ENCODE measurements around the gene PRDM7. TPM values are rescaled to one million over a fixed set of nuclear protein-coding genes. Genes with fewer than 3 reads are reported as not detected.

The PRDM7 gene
- total and polyA plus RNA-seq, 2 of the 4 experiments (the other 2 are of a cell fraction), result not detected

DNA sequence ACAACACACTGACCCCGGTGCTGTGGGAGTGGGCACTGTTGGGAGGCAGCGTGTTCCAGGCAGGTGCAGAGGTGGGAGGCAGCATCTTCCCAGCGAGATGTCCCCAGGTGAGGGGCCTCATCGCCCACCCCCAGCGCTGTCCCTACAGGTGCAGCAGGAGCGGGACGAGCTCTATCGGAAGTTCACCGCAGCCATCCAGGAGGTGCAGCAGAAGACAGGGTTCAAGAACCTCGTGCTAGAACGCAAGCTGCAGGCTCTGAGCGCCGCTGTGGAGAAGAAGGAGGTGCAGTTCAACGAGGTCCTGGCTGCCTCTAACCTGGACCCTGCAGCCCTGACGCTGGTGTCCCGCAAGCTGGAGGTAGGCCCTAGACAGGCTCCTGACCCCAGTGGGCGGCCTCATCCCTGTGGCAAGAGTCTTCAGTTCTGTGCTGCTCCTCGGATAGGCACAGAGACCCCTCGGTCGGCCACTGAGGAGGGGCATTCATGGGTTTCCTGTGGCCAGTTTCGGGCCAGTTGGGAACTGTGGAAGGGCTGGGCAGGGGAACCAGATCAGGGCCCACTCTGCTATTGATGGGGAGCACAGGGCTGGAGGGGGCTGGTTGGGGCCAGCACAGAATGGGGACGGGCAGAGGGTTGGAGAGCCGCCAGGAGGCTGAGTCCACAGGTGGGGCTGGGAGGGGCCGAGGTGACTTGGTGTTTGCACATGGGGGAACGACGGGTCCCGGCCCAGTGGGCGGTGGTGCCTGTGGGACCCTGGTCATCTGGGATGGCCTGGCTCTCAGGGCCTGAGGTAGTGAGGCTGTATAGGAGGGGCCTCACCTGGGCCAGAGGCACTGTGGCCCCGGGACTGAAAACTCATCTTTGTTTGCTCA lies 36.7 kb downstream of the PRDM7 start (continued):
- no peak for TF ChIP-seq SMC3 (IDR thresholded peaks at IDR 0.05; ENCODE audit: low read depth, low read length)

GRCh38 chr16:90037276-90037675 lies 39.9 kb downstream of the PRDM7 start:
- H3K27me3 ChIP-seq (ENCODE audit: control insufficient read depth, insufficient read depth, low read length), result no peaks in the 10 kb centered on the region
- H3K9me3 ChIP-seq (ENCODE audit: control insufficient read depth, insufficient read depth, low read length), result no peaks in the 10 kb centered on the region
- no TSS peak for BruUV-seq (replicated peaks)
- peaks cover 51% of the 10 kb centered on the region for H3K36me3 ChIP-seq (ENCODE audit: control insufficient read depth, insufficient read depth, low read length)
- no peak overlapping the region for H3K9ac ChIP-seq (ENCODE audit: low read depth, low read length)
- no peak overlapping the region for H3K27ac ChIP-seq (ENCODE audit: insufficient read depth, low read length)
- in situ Hi-C loops (cut with MboI; ENCODE audit: low sequenced_read_pairs) (no loop called here), dilution Hi-C loops (cut with HindIII; ENCODE audit: low sequenced_read_pairs, unreplicated experiment) (no loop called here), intact Hi-C loops (cut with micrococcal nuclease) (no loop called here)
- H2BK5ac ChIP-seq (ENCODE audit: low read depth, low read length, poor library complexity, severe bottlenecking), result no peak overlapping the region
- H3K4ac ChIP-seq (ENCODE audit: low read depth, low read length), result no peak overlapping the region
- H4K91ac ChIP-seq (ENCODE audit: insufficient read depth, low read depth, low read length), result no peak overlapping the region
- 90% methylated on average over 2 of the region's 12 CpGs; no CpG with 5 or more reads in 1 of the 2 experiments for WGBS, 2 experiments (ENCODE audit: extremely low coverage in 2 of 2, insufficient read length in 1 of 2)
- ATAC-seq (ENCODE audit: low read depth) (no peak), DNase-seq (no peak)
- POLR2A ChIA-PET (ENCODE audit: unreplicated experiment), result no interaction called here
- no peak overlapping the region for H4K8ac ChIP-seq (ENCODE audit: low read depth in 2 of 2, low read length in 2 of 2)
- no peak overlapping the region for H2AFZ ChIP-seq (replicated peaks; ENCODE audit: low read length, poor library complexity)
- H3K23ac ChIP-seq (ENCODE audit: low read depth, low read length), result no peak overlapping the region
- peaks cover 11% of the 10 kb centered on the region for H4K20me1 ChIP-seq (ENCODE audit: insufficient read depth, low read length)
- no peak overlapping the region for H2AK5ac ChIP-seq (ENCODE audit: low read depth, low read length)
- H4K5ac ChIP-seq (ENCODE audit: low read depth, low read length), result no peak overlapping the region
- no peak overlapping the region for H3K4me2 ChIP-seq (ENCODE audit: low read depth, low read length)
- CTCF ChIA-PET, result no interaction called here
- peaks cover 4% of the 10 kb centered on the region for H3K9me1 ChIP-seq (ENCODE audit: insufficient read depth, low read length)
- H3K4me1 ChIP-seq (ENCODE audit: control insufficient read depth, insufficient read depth, low read length), result no peaks in the 10 kb centered on the region
- H3K79me1 ChIP-seq (ENCODE audit: low read depth in 1 of 2, low read length in 2 of 2), result peaks cover 0 to 3% of the 10 kb centered on the region in 2 experiments; a peak in 1 of 4 replicates
- H3K4me3 ChIP-seq (ENCODE audit: insufficient read depth, low read depth, low read length), result no peak overlapping the region
- H2AK9ac ChIP-seq (replicated peaks; ENCODE audit: low read depth, low read length, poor library complexity), result no peak overlapping the region
- H2BK20ac ChIP-seq (ENCODE audit: low read depth, low read length), result no peak overlapping the region
- H3K56ac ChIP-seq (ENCODE audit: extremely low read depth, insufficient read depth, low read length), result no peak overlapping the region
- no peak overlapping the region for H3K14ac ChIP-seq (replicated peaks; ENCODE audit: low read depth, low read length)
- no peak overlapping the region for H2BK15ac ChIP-seq (ENCODE audit: low read depth, low read length)
- H2BK120ac ChIP-seq (ENCODE audit: low read depth, low read length), result no peak overlapping the region
- H3K18ac ChIP-seq (ENCODE audit: low read depth, low read length), result no peak overlapping the region
- no peak for TF ChIP-seq POLR2A (IDR thresholded peaks at IDR 0.05; ENCODE audit: low read depth, low read length)
- no peak for TF ChIP-seq BHLHE40 (IDR thresholded peaks at IDR 0.05; ENCODE audit: low read depth, low read length)
- no peak for TF ChIP-seq NFE2L2 (IDR thresholded peaks at IDR 0.05; ENCODE audit: low read depth, low read length)
- no peak for TF ChIP-seq MAZ (IDR thresholded peaks at IDR 0.05; ENCODE audit: borderline replicate concordance, low read depth, low read length)
- TF ChIP-seq FOS (IDR thresholded peaks at IDR 0.05; ENCODE audit: low read depth, low read length), result no peak
- no peak for TF ChIP-seq USF2 (IDR thresholded peaks at IDR 0.05; ENCODE audit: low read depth, low read length)
- TF ChIP-seq ELK1 (IDR thresholded peaks at IDR 0.05; ENCODE audit: borderline replicate concordance, low read depth, low read length), result no peak
- TF ChIP-seq MAFK (IDR thresholded peaks at IDR 0.05; ENCODE audit: low read depth, low read length), result no peak
- no peak for TF ChIP-seq RCOR1 (IDR thresholded peaks at IDR 0.05; ENCODE audit: insufficient replicate concordance, low read length)
- TF ChIP-seq MXI1 (IDR thresholded peaks at IDR 0.05; ENCODE audit: borderline replicate concordance, low read depth, low read length), result no peak
- no peak for TF ChIP-seq RAD21 (IDR thresholded peaks at IDR 0.05; ENCODE audit: low read length)
- TF ChIP-seq RFX5 (IDR thresholded peaks at IDR 0.05; ENCODE audit: low read depth, low read length), result no peak
- no peak for TF ChIP-seq CEBPB (IDR thresholded peaks at IDR 0.05; ENCODE audit: low read depth, low read length)

All from IMR-90 (cell line).